GM06990 (cell line): Measurements from ENCODE around the gene SIK2.

Source experiments
- DNase-seq: peaks from one replicate; pipeline ENCODE4 v3.0.0-alpha.2; 2011; ENCODE audit not compliant: insufficient read length; ENCODE audit errors: extremely low read depth
- H3K27me3 ChIP-seq: replicated peaks from 2 replicates; pipeline ENCODE4 v1.6.0; 2011; ENCODE audit warnings: low read length; ENCODE audit not compliant: control insufficient read depth, insufficient read depth
- H3K36me3 ChIP-seq: 2 replicates; pipeline ENCODE4 v1.5.1; 2011; ENCODE audit warnings: low read length; ENCODE audit not compliant: control insufficient read depth, insufficient read depth
- H3K4me3 ChIP-seq: replicated peaks from 2 replicates; pipeline ENCODE4 v1.5.1; 2011; ENCODE audit warnings: low read depth, mild to moderate bottlenecking, control low read depth, low read length
- CTCF ChIP-seq: IDR thresholded peaks from 2 replicates; pipeline ENCODE4 v1.5.1; 2011; ENCODE audit warnings: low read length, control low read depth, mild to moderate bottlenecking, inconsistent platforms; ENCODE audit not compliant: insufficient read depth, poor library complexity, severe bottlenecking

SIK2 gene

GRCh38 chr11:111601979-111602864, at the start of gene SIK2:
SIK2 (plus strand) TSS chr11:111602449; CDS start chr11:111602564, 115 bp downstream.
- Histone ChIP-seq H3K27me3 (no peaks in the 10 kb centered on the region), H3K36me3 (no peaks in the 10 kb centered on the region), H3K4me3 (peak within 1 kb of the TSS; percentile 87)
- peak; percentile 98 for DNase-seq
- TF ChIP-seq CTCF = peak; percentile 91

- Histone ChIP-seq H3K4me3 (no peak overlapping the region), H3K27me3 (no peaks in the 10 kb centered on the region; the same call in 1 of the 2 replicates), H3K36me3 (no peaks in the 10 kb centered on the region)
- no peak for DNase-seq
- no peak for TF ChIP-seq CTCF
These were observed 47.7 kb upstream of the SIK2 start for GRCh38 chr11:111554532-111554931.

- DNase-seq = no peak
- no peak for TF ChIP-seq CTCF
- no peaks in the 10 kb centered on the region for H3K36me3 ChIP-seq
These were observed 47.0 kb upstream of the SIK2 start for GRCh38 chr11:111555255-111555654.

GRCh38 chr11:111557425-111558111, 44.7 kb upstream of the SIK2 start:
- no peaks in the 10 kb centered on the region; the same call in 1 of the 2 replicates for H3K27me3 ChIP-seq
- DNase-seq = no peak
- no peak for TF ChIP-seq CTCF

More at GRCh38 chr11:111555255-111555654, 47.0 kb upstream of the SIK2 start:
- Histone ChIP-seq H3K27me3 (no peaks in the 10 kb centered on the region; the same call in 1 of the 2 replicates), H3K4me3 (no peak overlapping the region)

GRCh38 chr11:111559800-111560464, 42.3 kb upstream of the SIK2 start:
- H3K27me3 ChIP-seq = no peaks in the 10 kb centered on the region; the same call in 1 of the 2 replicates
- no peak for DNase-seq
- H3K4me3 ChIP-seq = no peak overlapping the region
- H3K36me3 ChIP-seq = no peaks in the 10 kb centered on the region
- TF ChIP-seq CTCF = no peak

More at GRCh38 chr11:111557425-111558111, 44.7 kb upstream of the SIK2 start:
- no peaks in the 10 kb centered on the region for H3K36me3 ChIP-seq
- no peak overlapping the region for H3K4me3 ChIP-seq
